ENCODE data around the gene TSPAN32.

Gene TSPAN32

DNA sequence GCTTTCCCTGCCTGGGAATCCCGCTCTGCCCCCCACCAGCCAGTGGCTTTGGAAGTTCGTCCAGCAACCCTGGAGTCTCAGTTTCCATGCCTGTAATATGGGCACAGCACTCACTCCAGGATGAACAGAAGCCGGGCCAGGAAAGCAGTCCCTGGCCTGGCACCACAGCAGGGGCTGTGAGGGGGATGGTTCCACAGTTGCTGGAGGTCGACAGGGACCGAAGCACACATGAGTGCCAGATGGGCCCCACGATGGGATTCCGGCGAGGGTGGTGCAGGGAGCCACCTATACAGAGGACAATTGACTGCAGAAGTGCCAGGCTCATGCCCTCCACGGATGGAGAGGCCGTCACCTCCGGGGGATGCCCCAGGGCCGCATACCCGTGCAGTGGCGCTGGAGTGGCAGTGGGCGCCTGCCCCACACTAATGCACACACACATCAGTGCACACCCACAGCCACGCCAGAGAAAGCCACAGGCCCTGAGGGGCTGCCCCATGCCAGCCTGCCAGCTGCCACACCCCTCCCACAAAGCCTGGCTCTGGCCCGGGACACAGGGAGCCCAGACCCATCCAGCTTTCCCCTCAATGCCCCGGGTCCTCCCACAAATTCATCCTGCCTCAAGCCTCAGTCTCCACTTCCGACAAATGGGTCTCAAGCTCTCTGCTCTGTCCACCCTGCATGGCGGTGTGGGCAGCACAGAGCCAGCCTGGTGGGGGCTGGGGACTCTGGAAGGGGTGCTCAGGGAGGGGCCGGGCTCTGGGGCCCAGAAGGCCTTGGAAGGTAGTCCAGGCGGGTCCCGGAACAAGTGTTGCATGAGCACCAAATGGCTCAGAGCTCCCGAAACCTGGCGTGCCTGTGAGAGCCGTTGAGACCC is 41.1 kb upstream of the TSPAN32 start:
- TF ChIP-seq ZBTB21 (tag by site-specific recombination; IDR thresholded peaks at IDR 0.05) = no peak
- no peak for TF ChIP-seq TSHZ1 (tag by site-specific recombination; IDR thresholded peaks at IDR 0.05; ENCODE audit: borderline replicate concordance)
- TF ChIP-seq ZNF544 (tag by site-specific recombination; IDR thresholded peaks at IDR 0.05) = no peak
- no peak for TF ChIP-seq HIC1 (tag by site-specific recombination; IDR thresholded peaks at IDR 0.05)
- TF ChIP-seq ZNF174 (tag by site-specific recombination; IDR thresholded peaks at IDR 0.05) = no peak
- TF ChIP-seq FEZF1 (tag by site-specific recombination; IDR thresholded peaks at IDR 0.05) = no peak
- TF ChIP-seq, protein P1, sequence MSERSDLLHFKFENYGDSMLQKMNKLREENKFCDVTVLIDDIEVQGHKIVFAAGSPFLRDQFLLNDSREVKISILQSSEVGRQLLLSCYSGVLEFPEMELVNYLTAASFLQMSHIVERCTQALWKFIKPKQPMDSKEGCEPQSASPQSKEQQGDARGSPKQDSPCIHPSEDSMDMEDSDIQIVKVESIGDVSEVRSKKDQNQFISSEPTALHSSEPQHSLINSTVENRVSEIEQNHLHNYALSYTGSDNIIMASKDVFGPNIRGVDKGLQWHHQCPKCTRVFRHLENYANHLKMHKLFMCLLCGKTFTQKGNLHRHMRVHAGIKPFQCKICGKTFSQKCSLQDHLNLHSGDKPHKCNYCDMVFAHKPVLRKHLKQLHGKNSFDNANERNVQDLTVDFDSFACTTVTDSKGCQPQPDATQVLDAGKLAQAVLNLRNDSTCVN (tag by site-specific recombination; optimal IDR thresholded peaks at IDR 0.05) = no peak
- TF ChIP-seq ZFP41 (tag by site-specific recombination; IDR thresholded peaks at IDR 0.05; ENCODE audit: borderline replicate concordance) = no peak
- TF ChIP-seq ZNF558 (tag by site-specific recombination; IDR thresholded peaks at IDR 0.05) = no peak
- TF ChIP-seq, protein P2, sequence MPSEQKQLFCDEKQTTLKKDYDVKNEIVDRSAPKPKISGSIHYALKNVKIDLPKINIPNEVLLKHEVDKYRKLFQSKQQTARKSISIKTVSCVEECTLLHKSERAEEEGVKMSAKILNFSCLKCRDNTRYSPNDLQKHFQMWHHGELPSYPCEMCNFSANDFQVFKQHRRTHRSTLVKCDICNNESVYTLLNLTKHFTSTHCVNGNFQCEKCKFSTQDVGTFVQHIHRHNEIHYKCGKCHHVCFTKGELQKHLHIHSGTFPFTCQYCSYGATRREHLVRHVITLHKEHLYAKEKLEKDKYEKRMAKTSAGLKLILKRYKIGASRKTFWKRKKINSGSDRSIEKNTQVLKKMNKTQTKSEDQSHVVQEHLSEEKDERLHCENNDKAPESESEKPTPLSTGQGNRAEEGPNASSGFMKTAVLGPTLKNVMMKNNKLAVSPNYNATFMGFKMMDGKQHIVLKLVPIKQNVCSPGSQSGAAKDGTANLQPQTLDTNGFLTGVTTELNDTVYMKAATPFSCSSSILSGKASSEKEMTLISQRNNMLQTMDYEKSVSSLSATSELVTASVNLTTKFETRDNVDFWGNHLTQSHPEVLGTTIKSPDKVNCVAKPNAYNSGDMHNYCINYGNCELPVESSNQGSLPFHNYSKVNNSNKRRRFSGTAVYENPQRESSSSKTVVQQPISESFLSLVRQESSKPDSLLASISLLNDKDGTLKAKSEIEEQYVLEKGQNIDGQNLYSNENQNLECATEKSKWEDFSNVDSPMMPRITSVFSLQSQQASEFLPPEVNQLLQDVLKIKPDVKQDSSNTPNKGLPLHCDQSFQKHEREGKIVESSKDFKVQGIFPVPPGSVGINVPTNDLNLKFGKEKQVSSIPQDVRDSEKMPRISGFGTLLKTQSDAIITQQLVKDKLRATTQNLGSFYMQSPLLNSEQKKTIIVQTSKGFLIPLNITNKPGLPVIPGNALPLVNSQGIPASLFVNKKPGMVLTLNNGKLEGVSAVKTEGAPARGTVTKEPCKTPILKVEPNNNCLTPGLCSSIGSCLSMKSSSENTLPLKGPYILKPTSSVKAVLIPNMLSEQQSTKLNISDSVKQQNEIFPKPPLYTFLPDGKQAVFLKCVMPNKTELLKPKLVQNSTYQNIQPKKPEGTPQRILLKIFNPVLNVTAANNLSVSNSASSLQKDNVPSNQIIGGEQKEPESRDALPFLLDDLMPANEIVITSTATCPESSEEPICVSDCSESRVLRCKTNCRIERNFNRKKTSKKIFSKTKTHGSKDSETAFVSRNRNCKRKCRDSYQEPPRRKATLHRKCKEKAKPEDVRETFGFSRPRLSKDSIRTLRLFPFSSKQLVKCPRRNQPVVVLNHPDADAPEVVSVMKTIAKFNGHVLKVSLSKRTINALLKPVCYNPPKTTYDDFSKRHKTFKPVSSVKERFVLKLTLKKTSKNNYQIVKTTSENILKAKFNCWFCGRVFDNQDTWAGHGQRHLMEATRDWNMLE (tag by site-specific recombination; conservative IDR thresholded peaks at IDR 0.05; ENCODE audit: low read depth) = no peak
- no peak for TF ChIP-seq ZNF404 (tag by site-specific recombination; IDR thresholded peaks at IDR 0.05)
- TF ChIP-seq HOXD13 (CRISPR knock-in tag; IDR thresholded peaks at IDR 0.05; ENCODE audit: borderline replicate concordance) = no peak
- TF ChIP-seq, protein P3, sequence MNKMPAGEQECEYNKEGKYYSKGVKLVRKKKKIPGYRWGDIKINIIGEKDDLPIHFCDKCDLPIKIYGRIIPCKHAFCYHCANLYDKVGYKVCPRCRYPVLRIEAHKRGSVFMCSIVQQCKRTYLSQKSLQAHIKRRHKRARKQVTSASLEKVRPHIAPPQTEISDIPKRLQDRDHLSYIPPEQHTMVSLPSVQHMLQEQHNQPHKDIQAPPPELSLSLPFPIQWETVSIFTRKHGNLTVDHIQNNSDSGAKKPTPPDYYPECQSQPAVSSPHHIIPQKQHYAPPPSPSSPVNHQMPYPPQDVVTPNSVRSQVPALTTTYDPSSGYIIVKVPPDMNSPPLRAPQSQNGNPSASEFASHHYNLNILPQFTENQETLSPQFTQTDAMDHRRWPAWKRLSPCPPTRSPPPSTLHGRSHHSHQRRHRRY (tag by site-specific recombination; IDR thresholded peaks at IDR 0.05) = no peak
- no peak for TF ChIP-seq BCL11A (tag by site-specific recombination; IDR thresholded peaks at IDR 0.05; ENCODE audit: low read depth)
- Histone ChIP-seq H3K9me3 (ENCODE audit: control insufficient read depth, insufficient read depth, low read depth, low read length) (no peaks in the 10 kb centered on the region), H3K4me1 (ENCODE audit: control insufficient read depth, insufficient read depth, low read length) (no peaks in the 10 kb centered on the region), H3K36me3 (ENCODE audit: control insufficient read depth in 2 of 2, insufficient read depth in 1 of 2, low read length in 2 of 2) (no peaks in the 10 kb centered on the region), H3K4me3 (ENCODE audit: low read depth, low read length) (no peak overlapping the region), H3K27ac (ENCODE audit: extremely low read depth, low read depth, low read length) (no peak overlapping the region)
- ChIA-PET POLR2A (no interaction called here), CTCF (no interaction called here)
